Measurements from ENCODE around the gene NELL2. TPM values are rescaled to one million over a fixed set of nuclear protein-coding genes. Genes with fewer than 3 reads are reported as not detected.

Gene NELL2
- total and polyA plus RNA-seq, 9 of the 15 experiments (the other 6 are each of a cell fraction or from before 2014, with no cell fraction given), result 0.32 to 1.1 (median 0.53) TPM

DNA sequence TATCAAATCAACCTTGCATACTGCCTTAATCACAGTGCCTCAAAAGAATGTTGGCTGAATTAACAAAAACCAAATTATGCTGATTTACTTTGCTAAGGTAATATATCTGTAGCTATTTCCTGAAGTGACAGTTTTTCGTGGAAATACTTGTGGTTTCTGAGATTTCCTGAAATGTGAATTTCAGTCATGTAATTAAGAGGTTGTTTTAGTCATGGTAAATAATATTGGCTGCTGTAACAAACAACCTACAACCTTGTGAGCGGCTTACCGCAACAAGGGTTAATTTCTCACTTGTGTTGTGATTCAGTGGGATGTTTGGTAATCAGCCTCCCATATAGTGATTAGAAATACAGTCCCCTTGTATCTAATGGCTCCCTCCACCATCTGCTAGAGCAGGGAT, 387.9 kb downstream of the NELL2 start:
- Histone ChIP-seq H3K9me1 (ENCODE audit: control insufficient read depth, insufficient read depth, low read length) (no peaks in the 10 kb centered on the region), H3K27ac (ENCODE audit: extremely low read depth, low read depth, low read length) (no peak overlapping the region), H2AFZ (ENCODE audit: low read depth, low read length) (no peak overlapping the region), H3K9ac (ENCODE audit: insufficient read depth in 1 of 2, low read depth in 2 of 2, low read length in 2 of 2) (no peak overlapping the region), H3K4me2 (ENCODE audit: insufficient read depth, low read length) (no peak overlapping the region), H3K4me1 (replicated peaks in 1 of 2; ENCODE audit: control insufficient read depth in 2 of 2, insufficient read depth in 2 of 2, low read length in 2 of 2) (no peaks in the 10 kb centered on the region), H3K79me2 (ENCODE audit: control insufficient read depth, insufficient read depth, low read length) (no peaks in the 10 kb centered on the region), H3K36me3 (ENCODE audit: control insufficient read depth, insufficient read depth, low read length) (no peaks in the 10 kb centered on the region), H3K9me3 (replicated peaks; ENCODE audit: control insufficient read depth, insufficient read depth, low read depth, low read length) (no peaks in the 10 kb centered on the region; the same call in 1 of the 2 replicates), H4K20me1 (replicated peaks; ENCODE audit: control insufficient read depth, insufficient read depth, low read length) (no peaks in the 10 kb centered on the region), H3K27me3 (ENCODE audit: control insufficient read depth in 2 of 2, insufficient read depth in 2 of 2, low read length in 2 of 2) (no peaks in the 10 kb centered on the region), H3K4me3 (no peak overlapping the region)
- no peak for ATAC-seq
- no peak for DNase-seq (ENCODE audit: extremely low read depth in 1 of 4, low spot score in 3 of 4)
- ChIA-PET POLR2A (no interaction called here), CTCF (ENCODE audit: low intra/inter-chr PET ratio) (no interaction called here)
- TF ChIP-seq, protein P1, sequence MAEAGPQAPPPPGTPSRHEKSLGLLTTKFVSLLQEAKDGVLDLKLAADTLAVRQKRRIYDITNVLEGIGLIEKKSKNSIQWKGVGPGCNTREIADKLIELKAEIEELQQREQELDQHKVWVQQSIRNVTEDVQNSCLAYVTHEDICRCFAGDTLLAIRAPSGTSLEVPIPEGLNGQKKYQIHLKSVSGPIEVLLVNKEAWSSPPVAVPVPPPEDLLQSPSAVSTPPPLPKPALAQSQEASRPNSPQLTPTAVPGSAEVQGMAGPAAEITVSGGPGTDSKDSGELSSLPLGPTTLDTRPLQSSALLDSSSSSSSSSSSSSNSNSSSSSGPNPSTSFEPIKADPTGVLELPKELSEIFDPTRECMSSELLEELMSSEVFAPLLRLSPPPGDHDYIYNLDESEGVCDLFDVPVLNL (CRISPR knock-in tag; IDR thresholded peaks at IDR 0.05; ENCODE audit: low read depth), result no peak
- TF ChIP-seq XRCC3 (IDR thresholded peaks at IDR 0.05) (no peak), NCOA4 (IDR thresholded peaks at IDR 0.05; ENCODE audit: partially characterized antibody) (no peak), RBFOX2 (IDR thresholded peaks at IDR 0.05; ENCODE audit: low read depth, low read length) (no peak), NELFE (IDR thresholded peaks at IDR 0.05; ENCODE audit: insufficient read depth, insufficient read length) (no peak), BMI1 (IDR thresholded peaks at IDR 0.05; ENCODE audit: low read length) (no peak), SMAD2 (IDR thresholded peaks at IDR 0.05; ENCODE audit: low read depth, low read length) (no peak), ZNF507 (tag; conservative IDR thresholded peaks at IDR 0.05) (no peak), GATA2 (CRISPR knock-in tag; IDR thresholded peaks at IDR 0.05) (no peak), XRCC4 (IDR thresholded peaks at IDR 0.05; ENCODE audit: extremely low read depth, insufficient read depth, insufficient read length) (no peak), KDM5B (IDR thresholded peaks at IDR 0.05; ENCODE audit: insufficient replicate concordance, low read depth, low read length) (no peak), MYC (IDR thresholded peaks at IDR 0.05; ENCODE audit: low read depth, low read length) (no peak), MYC (CRISPR knock-in tag; IDR thresholded peaks at IDR 0.05; ENCODE audit: borderline replicate concordance, low read depth) (no peak), DIDO1 (tag; IDR thresholded peaks at IDR 0.05; ENCODE audit: low read depth) (no peak)
- TF ChIP-seq, protein P2, sequence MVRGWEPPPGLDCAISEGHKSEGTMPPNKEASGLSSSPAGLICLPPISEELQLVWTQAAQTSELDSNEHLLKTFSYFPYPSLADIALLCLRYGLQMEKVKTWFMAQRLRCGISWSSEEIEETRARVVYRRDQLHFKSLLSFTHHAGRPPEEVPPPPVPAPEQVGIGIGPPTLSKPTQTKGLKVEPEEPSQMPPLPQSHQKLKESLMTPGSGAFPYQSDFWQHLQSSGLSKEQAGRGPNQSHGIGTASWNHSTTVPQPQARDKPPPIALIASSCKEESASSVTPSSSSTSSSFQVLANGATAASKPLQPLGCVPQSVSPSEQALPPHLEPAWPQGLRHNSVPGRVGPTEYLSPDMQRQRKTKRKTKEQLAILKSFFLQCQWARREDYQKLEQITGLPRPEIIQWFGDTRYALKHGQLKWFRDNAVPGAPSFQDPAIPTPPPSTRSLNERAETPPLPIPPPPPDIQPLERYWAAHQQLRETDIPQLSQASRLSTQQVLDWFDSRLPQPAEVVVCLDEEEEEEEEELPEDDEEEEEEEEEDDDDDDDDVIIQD (CRISPR knock-in tag; IDR thresholded peaks at IDR 0.05), result no peak
- TF ChIP-seq, protein P3, sequence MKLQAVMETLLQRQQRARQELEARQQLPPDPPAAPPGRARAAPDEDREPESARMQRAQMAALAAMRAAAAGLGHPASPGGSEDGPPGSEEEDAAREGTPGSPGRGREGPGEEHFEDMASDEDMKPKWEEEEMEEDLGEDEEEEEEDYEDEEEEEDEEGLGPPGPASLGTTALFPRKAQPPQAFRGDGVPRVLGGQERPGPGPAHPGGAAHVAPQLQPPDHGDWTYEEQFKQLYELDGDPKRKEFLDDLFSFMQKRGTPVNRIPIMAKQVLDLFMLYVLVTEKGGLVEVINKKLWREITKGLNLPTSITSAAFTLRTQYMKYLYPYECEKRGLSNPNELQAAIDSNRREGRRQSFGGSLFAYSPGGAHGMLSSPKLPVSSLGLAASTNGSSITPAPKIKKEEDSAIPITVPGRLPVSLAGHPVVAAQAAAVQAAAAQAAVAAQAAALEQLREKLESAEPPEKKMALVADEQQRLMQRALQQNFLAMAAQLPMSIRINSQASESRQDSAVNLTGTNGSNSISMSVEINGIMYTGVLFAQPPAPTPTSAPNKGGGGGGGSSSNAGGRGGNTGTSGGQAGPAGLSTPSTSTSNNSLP (IDR thresholded peaks at IDR 0.05; ENCODE audit: borderline replicate concordance, low read depth, low read length), result no peak
- TF ChIP-seq, protein P4, sequence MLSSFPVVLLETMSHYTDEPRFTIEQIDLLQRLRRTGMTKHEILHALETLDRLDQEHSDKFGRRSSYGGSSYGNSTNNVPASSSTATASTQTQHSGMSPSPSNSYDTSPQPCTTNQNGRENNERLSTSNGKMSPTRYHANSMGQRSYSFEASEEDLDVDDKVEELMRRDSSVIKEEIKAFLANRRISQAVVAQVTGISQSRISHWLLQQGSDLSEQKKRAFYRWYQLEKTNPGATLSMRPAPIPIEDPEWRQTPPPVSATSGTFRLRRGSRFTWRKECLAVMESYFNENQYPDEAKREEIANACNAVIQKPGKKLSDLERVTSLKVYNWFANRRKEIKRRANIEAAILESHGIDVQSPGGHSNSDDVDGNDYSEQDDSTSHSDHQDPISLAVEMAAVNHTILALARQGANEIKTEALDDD (IDR thresholded peaks at IDR 0.05), result no peak
- BruUV-seq (replicated peaks), result no TSS peak
- intact Hi-C loops (cut with micrococcal nuclease), result no loop called here
- 0% methylated on average over 3 of the region's 3 CpGs for WGBS (ENCODE audit: insufficient coverage, low coverage, missing lambda C conversion rate)
- FAIRE-seq, result no peak
- in situ Hi-C loops (cut with MboI), result no loop called here

Measured in K562 (cell line).